ENCODE results near the gene CCDC88B. TPM values are rescaled to one million over a fixed set of nuclear protein-coding genes. Genes with fewer than 3 reads are reported as not detected.
A peak's percentile ranks its signal among the peaks of the same experiment; 100 is the strongest.

Gene CCDC88B
- total and polyA plus RNA-seq, 2 of the 8 experiments (the other 6 are each of a cell fraction or from before 2014, with no cell fraction given) = 5.9 to 12.5 TPM

GRCh38 chr11:64343767-64344559 is 4.0 kb downstream of the CCDC88B start:
- no peak overlapping the region for H2BK20ac ChIP-seq (ENCODE audit: low read length)
- peaks cover 11% of the 10 kb centered on the region; the same call in 1 of the 2 replicates for H3K23me2 ChIP-seq (ENCODE audit: low read depth, low read length)
- no peaks in the 10 kb centered on the region for H3K79me2 ChIP-seq (ENCODE audit: control insufficient read depth in 1 of 2, insufficient read depth in 2 of 2, low read length in 2 of 2)
- no peak overlapping the region for H2BK120ac ChIP-seq (replicated peaks; ENCODE audit: low read depth, low read length)
- H3K56ac ChIP-seq (replicated peaks; ENCODE audit: insufficient read length, low read depth, low read length) = no peak overlapping the region
- H3K9me3 ChIP-seq (ENCODE audit: insufficient read depth in 2 of 2, low read depth in 1 of 2, low read length in 1 of 2) = no peaks in the 10 kb centered on the region
- H2BK15ac ChIP-seq (ENCODE audit: low read length) = no peak overlapping the region
- CTCF ChIA-PET (ENCODE audit: partially characterized antibody) = interaction anchor here (0.6 to 37.6 kb wide), 17 partner anchors 7 to 361 kb away, joined by 3 to 614 read pairs (median 4); partner anchors contain the start of genes CATSPERZ, CCDC88B, ESRRA and PRDX5
- no peak overlapping the region for H3K27ac ChIP-seq (ENCODE audit: low read depth, low read length)
- no peaks in the 10 kb centered on the region for H3K36me3 ChIP-seq (ENCODE audit: control insufficient read depth in 2 of 4, insufficient read depth in 4 of 4, low read length in 3 of 4)
- no peak overlapping the region for H4K91ac ChIP-seq (replicated peaks; ENCODE audit: insufficient read length, low read length)
- no peak overlapping the region for H3K4me3 ChIP-seq (ENCODE audit: extremely low read depth in 1 of 4, insufficient read depth in 2 of 4, low read depth in 3 of 4, low read length in 4 of 4)
- H2AFZ ChIP-seq (ENCODE audit: low read length) = no peak overlapping the region
- H3K4me1 ChIP-seq (replicated peaks in 1 of 4; ENCODE audit: control insufficient read depth in 3 of 4, insufficient read depth in 4 of 4, low read length in 3 of 4) = peaks cover 0 to 29% (median 19%) of the 10 kb centered on the region in 4 experiments; a peak in 6 of 7 replicates
- no peak overlapping the region for H2BK5ac ChIP-seq (ENCODE audit: low read depth, low read length)
- POLR2A ChIA-PET (ENCODE audit: partially characterized antibody) = interaction anchor here (0.9 to 6.1 kb wide), 4 partner anchors 9 to 27 kb away, joined by 3 to 38 read pairs (median 8); partner anchors contain the start of genes PRDX5 and TRMT112
- no peak overlapping the region for H4K5ac ChIP-seq (ENCODE audit: insufficient read length, low read depth, low read length)
- WGBS, 2 experiments (ENCODE audit: extremely low coverage in 1 of 2, insufficient coverage in 1 of 2, insufficient read length in 1 of 2, insufficient replicate concordance in 2 of 2, low coverage in 1 of 2, low lambda C conversion rate in 2 of 2, missing lambda C conversion rate in 1 of 2) = 82% methylated on average over 15 of the region's 18 CpGs; no CpG with 5 or more reads in 1 of the 2 experiments
- no peak overlapping the region for H3K4ac ChIP-seq (replicated peaks; ENCODE audit: insufficient read length, low read depth, low read length)
- H2BK12ac ChIP-seq (ENCODE audit: low read depth, low read length) = no peak overlapping the region
- no peak overlapping the region for H4K8ac ChIP-seq (ENCODE audit: extremely low read depth, insufficient read depth, low read length)
- H3K27me3 ChIP-seq (replicated peaks in 1 of 4; ENCODE audit: control insufficient read depth in 3 of 4, extremely low read depth in 1 of 4, insufficient read depth in 3 of 4, low read length in 3 of 4) = peaks cover 0 to 2% (median 0%) of the 10 kb centered on the region in 4 experiments; a peak in 1 of 7 replicates
- H3K79me1 ChIP-seq (ENCODE audit: low read depth, low read length) = no peaks in the 10 kb centered on the region
- H3K23ac ChIP-seq (ENCODE audit: insufficient read length) = no peak overlapping the region
- H3K9ac ChIP-seq (replicated peaks in 1 of 4; ENCODE audit: extremely low read depth in 1 of 4, low read depth in 3 of 4, low read length in 3 of 4) = no peak overlapping the region
- H3K14ac ChIP-seq (ENCODE audit: insufficient read length) = no peak overlapping the region
- H2AK5ac ChIP-seq (ENCODE audit: low read depth, low read length) = no peak overlapping the region
- no peak overlapping the region for H3K4me2 ChIP-seq (ENCODE audit: insufficient read depth in 1 of 2, low read depth in 2 of 2, low read length in 2 of 2)
- H3K18ac ChIP-seq (ENCODE audit: extremely low read depth, low read length) = no peak overlapping the region
- no peak for DNase-seq (ENCODE audit: low read depth in 1 of 2, low spot score in 2 of 2)
- FAIRE-seq = no peak
- peaks cover 0 to 2% of the 10 kb centered on the region in 2 experiments for H4K20me1 ChIP-seq (replicated peaks in 1 of 2; ENCODE audit: control insufficient read depth in 1 of 2, insufficient read depth in 2 of 2, low read length in 2 of 2)
- no peak for TF ChIP-seq SIX5 (IDR thresholded peaks at IDR 0.05; ENCODE audit: low read depth, low read length)
- no peak for TF ChIP-seq ASH2L (IDR thresholded peaks at IDR 0.05; ENCODE audit: low read length)
- no peak for TF ChIP-seq ZNF274 (IDR thresholded peaks at IDR 0.05; ENCODE audit: borderline replicate concordance, extremely low read depth, low read length)
- TF ChIP-seq RAD21 (IDR thresholded peaks at IDR 0.05 in 1 of 2, conservative IDR thresholded peaks at IDR 0.05 in 1 of 2; ENCODE audit: low read depth in 2 of 2, low read length in 2 of 2) = peak; percentile 69 to 83
- no peak for TF ChIP-seq BRCA1 (IDR thresholded peaks at IDR 0.05; ENCODE audit: low read depth, low read length)
- TF ChIP-seq GTF2F1 (IDR thresholded peaks at IDR 0.05; ENCODE audit: borderline replicate concordance, low read depth, low read length) = no peak
- no peak for TF ChIP-seq TAF7 (optimal IDR thresholded peaks at IDR 0.05; ENCODE audit: borderline replicate concordance, low read depth, low read length)
- TF ChIP-seq PHF8 (conservative IDR thresholded peaks at IDR 0.05; ENCODE audit: low read depth, low read length) = no peak
- no peak for TF ChIP-seq SIN3A (conservative IDR thresholded peaks at IDR 0.05 in 1 of 2, IDR thresholded peaks at IDR 0.05 in 1 of 2; ENCODE audit: low read depth in 1 of 2, low read length in 2 of 2)

Measured in H1 (cell line).